Glutamatergic neuron (in vitro differentiated cells): ENCODE data around the gene ARID4A. TPM values are rescaled to one million over a fixed set of nuclear protein-coding genes. Genes with fewer than 3 reads are reported as not detected.
"Not testable (repeated sequence)": the region's sequence is repeated elsewhere in the genome, so short reads cannot be mapped to it uniquely, and the experiment has no call there.

Experiments
- DNase-seq: peaks from one replicate; pipeline ENCODE4 v3.0.0; 2022
- H3K27ac Mint-ChIP-seq: one replicate; pipeline ENCODE4 v1.8.0; 2020; ENCODE audit warnings: mild to moderate bottlenecking, mixed read lengths, inconsistent platforms; ENCODE audit not compliant: unreplicated experiment
- H3K27me3 Mint-ChIP-seq: one replicate; pipeline ENCODE4 v1.8.0; 2020; ENCODE audit warnings: mild to moderate bottlenecking, moderate library complexity, mixed read lengths, inconsistent platforms; ENCODE audit not compliant: unreplicated experiment
- H3K36me3 Mint-ChIP-seq: one replicate; pipeline ENCODE4 v1.8.0; 2020; ENCODE audit warnings: mild to moderate bottlenecking, mixed read lengths, inconsistent platforms; ENCODE audit not compliant: unreplicated experiment
- H3K4me1 Mint-ChIP-seq: one replicate; pipeline ENCODE4 v1.8.0; 2020; ENCODE audit warnings: mild to moderate bottlenecking, low read depth, mixed read lengths, inconsistent platforms; ENCODE audit not compliant: unreplicated experiment
- H3K4me3 Mint-ChIP-seq: one replicate; pipeline ENCODE4 v1.8.0; 2020; ENCODE audit warnings: mild to moderate bottlenecking, mixed read lengths, inconsistent platforms; ENCODE audit not compliant: unreplicated experiment
- H3K9me3 Mint-ChIP-seq: one replicate; pipeline ENCODE4 v1.8.0; 2020; ENCODE audit warnings: mild to moderate bottlenecking, moderate library complexity, mixed read lengths, inconsistent platforms; ENCODE audit not compliant: unreplicated experiment
- CTCF ChIP-seq: fragments of 200-600 bp; sonication (generic); IDR thresholded peaks from one replicate; pipeline ENCODE4 v1.5.0; 2021; ENCODE audit not compliant: partially characterized antibody, unreplicated experiment
- total RNA-seq: library from RNA; stranded (reverse); fragmentation: NEBNext Ultra II Directional; extraction: Animal tissue kit (Norgen Biotek cat#: 25700); gene quantifications from one replicate; pipeline ENCODE4 v1.2.1, GENCODE V29; 2021; ENCODE audit not compliant: unreplicated experiment

The ARID4A gene
- total RNA-seq, 1 donor from 2014 or later: 22.4 TPM

- no peak for TF ChIP-seq CTCF
- H3K9me3 Mint-ChIP-seq: no peaks in the 10 kb centered on the region
- no peak overlapping the region for H3K27ac Mint-ChIP-seq
- H3K27me3 Mint-ChIP-seq: no peaks in the 10 kb centered on the region
- DNase-seq: no peak
- no peaks in the 10 kb centered on the region for H3K36me3 Mint-ChIP-seq
- no peaks in the 10 kb centered on the region for H3K4me1 Mint-ChIP-seq
- no peak overlapping the region for H3K4me3 Mint-ChIP-seq
Observed at GRCh38 chr14:58341152-58341748, 42.9 kb downstream of the ARID4A start.

- not testable (repeated sequence) for H3K4me1 Mint-ChIP-seq, DNase-seq, H3K27me3 Mint-ChIP-seq, H3K27ac Mint-ChIP-seq, H3K9me3 Mint-ChIP-seq, H3K4me3 Mint-ChIP-seq, H3K36me3 Mint-ChIP-seq
Observed at GRCh38 chr14:58343535-58343934, 45.2 kb downstream of the ARID4A start.

GRCh38 chr14:58353516-58354299 is 55.4 kb downstream of the ARID4A start:
- TF ChIP-seq CTCF: no peak
- no peaks in the 10 kb centered on the region for H3K27me3 Mint-ChIP-seq
- H3K4me3 Mint-ChIP-seq: no peak overlapping the region
- H3K9me3 Mint-ChIP-seq: no peaks in the 10 kb centered on the region
- DNase-seq: no peak
- H3K36me3 Mint-ChIP-seq: no peaks in the 10 kb centered on the region
- H3K4me1 Mint-ChIP-seq: no peaks in the 10 kb centered on the region
- no peak overlapping the region for H3K27ac Mint-ChIP-seq

- Mint-ChIP-seq H3K9me3 (no peaks in the 10 kb centered on the region), H3K27me3 (no peaks in the 10 kb centered on the region), H3K4me3 (no peak overlapping the region), H3K36me3 (no peaks in the 10 kb centered on the region), H3K4me1 (no peaks in the 10 kb centered on the region), H3K27ac (no peak overlapping the region)
- no peak for TF ChIP-seq CTCF
- DNase-seq: no peak
Observed at GRCh38 chr14:58354808-58355207, 56.5 kb downstream of the ARID4A start.

GRCh38 chr14:58356268-58356667 is 57.9 kb downstream of the ARID4A start:
- Mint-ChIP-seq H3K4me1 (no peaks in the 10 kb centered on the region), H3K9me3 (no peaks in the 10 kb centered on the region), H3K36me3 (no peaks in the 10 kb centered on the region), H3K4me3 (no peak overlapping the region), H3K27ac (no peak overlapping the region), H3K27me3 (no peaks in the 10 kb centered on the region)
- no peak for DNase-seq
- no peak for TF ChIP-seq CTCF

GRCh38 chr14:58362272-58362671 is 63.9 kb downstream of the ARID4A start:
- not testable (repeated sequence) for H3K27ac Mint-ChIP-seq, H3K36me3 Mint-ChIP-seq

More at GRCh38 chr14:58362272-58362671, 63.9 kb downstream of the ARID4A start:
- H3K27me3 Mint-ChIP-seq, DNase-seq, H3K4me3 Mint-ChIP-seq, H3K9me3 Mint-ChIP-seq, H3K4me1 Mint-ChIP-seq: not testable (repeated sequence)
